Activated T-cell treated with anti-CD3 and anti-CD28 coated beads, Interleukin-2, amount 50 U/mL, for 72 hours (primary cell): ENCODE measurements around the gene PQBP1. TPM values are rescaled to one million over a fixed set of nuclear protein-coding genes. Genes with fewer than 3 reads are reported as not detected.
A peak's percentile ranks its signal among the peaks of the same experiment; 100 is the strongest.

Experiments used
- ATAC-seq, 2 donors: fragments of 150-1000 bp; cut with Tn5 transposase; replicated peaks in 1 of 2; 2 replicates each; pipeline ENCODE4 v1.10.0; 2021; ENCODE audit warnings: moderate library complexity in 2 of 2, mild to moderate bottlenecking in 1 of 2
- DNase-seq, 2 donors: peaks; one replicate each; pipeline ENCODE4 v3.0.0; 2021 to 2022; ENCODE audit warnings: mixed read lengths in 1 of 2
- H3K27ac Mint-ChIP-seq: one replicate; pipeline ENCODE4 v1.8.0; 2022; ENCODE audit warnings: mild to moderate bottlenecking, moderate library complexity, mixed read lengths
- H3K27me3 Mint-ChIP-seq: one replicate; pipeline ENCODE4 v1.8.0; 2022; ENCODE audit warnings: low read depth, mixed read lengths
- H3K36me3 Mint-ChIP-seq, 2 donors: one replicate each; pipeline ENCODE4 v1.8.0; 2022; ENCODE audit warnings: mixed read lengths in 2 of 2, mild to moderate bottlenecking in 1 of 2; ENCODE audit not compliant: insufficient read depth in 2 of 2
- H3K4me1 Mint-ChIP-seq: one replicate; pipeline ENCODE4 v1.8.0; 2022; ENCODE audit warnings: low read depth, mixed read lengths
- H3K4me3 Mint-ChIP-seq, 2 donors: one replicate each; pipeline ENCODE4 v1.8.0; 2022; ENCODE audit warnings: mild to moderate bottlenecking in 2 of 2, mixed read lengths in 2 of 2, moderate library complexity in 2 of 2
- H3K9me3 Mint-ChIP-seq, 2 donors: one replicate each; pipeline ENCODE4 v1.8.0; 2022; ENCODE audit warnings: mixed read lengths in 2 of 2
- total RNA-seq, 2 donors: library from RNA; stranded (reverse); gene quantifications; one replicate each; pipeline ENCODE4 v1.2.3, GENCODE V29; 2022

Gene PQBP1
- total RNA-seq, 2 donors from 2014 or later = 114 to 125 TPM

DNA sequence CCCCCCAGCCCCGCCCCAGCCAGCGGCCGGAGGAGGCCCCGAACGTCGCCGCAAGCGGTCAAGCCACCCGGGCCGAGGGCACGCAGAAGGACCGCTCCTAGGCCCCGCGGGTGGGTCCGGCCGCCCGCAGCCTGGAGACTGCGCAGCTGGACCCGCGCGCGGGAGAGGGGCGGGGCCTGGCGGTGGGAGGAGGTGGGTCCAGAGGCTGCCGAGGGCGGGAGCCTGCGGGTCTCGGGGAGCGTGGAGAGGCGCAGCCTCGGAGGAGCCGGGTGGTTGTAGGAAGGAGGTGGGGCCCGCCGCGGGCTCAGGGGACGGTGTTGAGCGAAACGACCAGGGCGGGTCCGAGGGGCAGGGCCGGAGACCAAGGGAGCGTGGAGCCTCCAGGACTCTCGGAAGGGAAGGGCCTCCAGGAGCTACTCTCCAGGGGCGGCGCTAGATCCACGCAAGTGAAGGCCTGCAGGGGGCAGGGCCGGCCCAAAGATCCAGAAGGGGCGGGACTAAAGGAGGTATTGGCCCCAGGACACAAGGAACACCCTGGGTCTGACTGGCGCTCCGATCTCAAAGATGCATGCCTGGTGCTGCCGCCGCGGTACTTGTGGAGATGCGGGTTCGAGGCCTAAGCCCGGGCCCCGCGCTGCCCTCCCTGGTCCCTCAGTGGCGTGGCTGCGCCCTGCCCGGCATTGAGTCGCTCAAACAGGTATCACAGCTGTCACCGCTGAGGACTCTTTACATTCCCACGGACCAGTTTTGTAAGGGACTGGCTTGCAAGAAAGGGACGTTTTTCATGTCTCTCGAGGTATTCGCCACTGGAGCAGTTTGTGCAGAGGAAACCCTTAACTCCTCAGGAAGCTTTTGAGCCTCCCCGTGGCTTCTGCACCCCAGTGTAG lies 6.1 kb upstream of the PQBP1 start:
- Mint-ChIP-seq H3K4me3 (peak overlapping the region; percentile 79 to 90), H3K27ac (no peak overlapping the region), H3K27me3 (peaks cover 24% of the 10 kb centered on the region), H3K9me3 (no peaks in the 10 kb centered on the region), H3K4me1 (peaks cover 30% of the 10 kb centered on the region), H3K36me3 (peaks cover 0 to 2% of the 10 kb centered on the region in 2 donors)
- DNase-seq (peak; percentile 76 to 83), ATAC-seq (peak; percentile 90 to 91)

DNA sequence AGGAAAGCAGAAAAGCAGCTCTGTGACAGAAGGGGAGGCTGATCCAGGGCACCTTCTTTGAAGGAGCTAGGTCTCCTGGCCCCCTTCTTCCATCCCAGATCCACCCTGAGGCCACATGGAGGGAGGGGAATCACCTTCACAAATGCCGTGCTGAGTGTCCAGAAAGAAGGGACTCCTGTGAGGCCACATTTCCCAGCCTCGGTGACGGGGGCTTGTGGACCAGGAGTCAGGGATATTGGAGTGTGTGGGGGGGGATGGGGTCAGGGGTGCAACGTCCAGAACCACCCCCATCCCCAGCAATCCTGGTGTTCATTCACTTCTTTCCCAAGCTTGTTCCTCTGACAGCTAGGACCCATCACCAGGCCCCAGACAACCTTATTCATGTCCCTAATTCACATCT lies 4.8 kb upstream of the PQBP1 start:
- H3K27me3 Mint-ChIP-seq = peaks cover 20% of the 10 kb centered on the region
- peaks cover 1 to 3% of the 10 kb centered on the region in 2 donors for H3K36me3 Mint-ChIP-seq
- H3K27ac Mint-ChIP-seq = peak overlapping the region; percentile 16
- no peaks in the 10 kb centered on the region for H3K9me3 Mint-ChIP-seq
- DNase-seq = no peak
- ATAC-seq = no peak
- peaks cover 35% of the 10 kb centered on the region for H3K4me1 Mint-ChIP-seq
- H3K4me3 Mint-ChIP-seq = peak overlapping the region; percentile 45 to 90

DNA sequence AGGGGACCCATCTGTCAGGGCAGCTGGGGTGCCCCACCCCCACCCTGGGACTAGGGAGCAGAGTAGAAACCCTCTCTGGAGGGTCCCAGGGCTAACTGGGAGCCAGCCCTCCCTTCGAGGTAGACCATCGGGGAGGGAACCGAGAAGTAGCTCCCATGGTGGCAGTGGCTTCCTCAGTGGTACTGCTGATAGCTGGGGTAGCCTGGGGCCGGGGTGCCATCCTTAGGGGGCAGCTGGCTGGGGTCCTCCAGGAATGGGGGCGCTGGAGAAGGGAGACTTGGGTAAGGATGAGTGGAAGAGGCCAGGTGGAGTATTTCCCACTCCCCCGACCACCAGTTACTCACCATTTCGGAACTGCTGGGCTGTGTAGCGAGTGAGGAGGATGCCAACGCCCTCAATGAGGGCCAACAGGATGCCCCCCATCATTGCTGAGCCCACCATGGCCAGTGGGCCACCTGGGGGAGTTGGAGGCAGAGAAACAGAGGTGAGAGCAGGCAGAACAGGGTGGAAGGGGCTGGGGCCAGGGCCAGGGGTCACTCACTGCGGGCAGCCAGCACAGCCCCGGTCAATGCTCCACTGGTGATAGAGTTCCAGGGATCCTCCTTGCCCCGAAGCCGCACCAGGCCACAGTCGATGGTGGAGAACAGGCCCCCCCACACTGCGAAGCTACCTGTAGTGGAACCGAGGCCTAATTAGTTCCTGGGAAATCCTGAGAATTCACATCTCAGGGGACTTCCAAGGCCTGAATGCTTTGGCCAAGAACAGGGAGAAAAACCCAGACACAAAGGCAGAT lies 4.0 kb upstream of the PQBP1 start:
- no peak for ATAC-seq
- Mint-ChIP-seq H3K36me3 (peaks cover 1 to 3% of the 10 kb centered on the region in 2 donors), H3K9me3 (no peaks in the 10 kb centered on the region), H3K27ac (no peak overlapping the region), H3K4me3 (no peak overlapping the region), H3K27me3 (peaks cover 20% of the 10 kb centered on the region), H3K4me1 (peaks cover 35% of the 10 kb centered on the region)
- no peak for DNase-seq

DNA sequence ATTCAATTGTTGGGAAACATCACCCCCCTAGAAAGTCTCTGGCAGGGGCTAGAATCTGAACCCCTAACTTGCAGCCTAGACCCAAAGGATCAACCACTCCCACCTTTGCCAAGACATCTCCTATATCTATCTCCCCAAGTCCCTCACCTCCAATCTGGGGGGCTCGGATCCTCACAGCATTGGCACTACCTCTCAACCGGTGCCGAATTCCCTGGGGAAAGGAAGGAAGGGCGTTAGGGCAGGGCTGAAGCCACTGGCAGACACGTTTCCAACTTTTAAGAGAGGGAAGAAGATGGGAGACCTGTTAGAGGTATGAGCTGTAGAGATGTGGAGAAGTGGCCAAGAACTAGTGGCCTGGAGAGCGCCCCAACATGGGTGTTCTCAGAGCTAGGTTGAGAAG lies 2.8 kb upstream of the PQBP1 start:
- Mint-ChIP-seq H3K9me3 (no peaks in the 10 kb centered on the region), H3K36me3 (peaks cover 1 to 3% of the 10 kb centered on the region in 2 donors), H3K4me3 (peak overlapping the region; percentile 16 to 30), H3K27ac (peak overlapping the region; percentile 3), H3K27me3 (peaks cover 19% of the 10 kb centered on the region), H3K4me1 (peaks cover 39% of the 10 kb centered on the region)
- no peak for DNase-seq
- ATAC-seq = no peak

DNA sequence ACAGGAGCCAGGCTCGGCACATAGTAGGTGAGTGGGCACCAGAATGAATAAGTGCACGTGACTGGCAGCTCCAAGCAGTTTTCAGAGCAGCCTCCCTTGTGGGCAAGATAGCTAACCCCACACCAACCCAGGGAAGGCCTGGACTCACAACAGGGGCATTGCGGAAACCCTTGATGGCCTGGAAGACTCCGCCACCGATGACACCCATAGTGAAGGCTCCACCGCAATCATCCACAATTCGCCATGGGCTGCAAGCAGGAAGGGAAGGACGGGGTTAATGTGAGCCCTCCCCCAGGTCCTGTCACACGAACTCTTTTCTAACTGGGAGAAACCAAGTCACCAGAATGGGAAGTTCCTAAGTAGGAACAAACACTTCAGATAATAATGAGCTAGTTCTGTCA lies 1.1 kb upstream of the PQBP1 start:
- Mint-ChIP-seq H3K27ac (peak overlapping the region; percentile 25), H3K9me3 (no peaks in the 10 kb centered on the region), H3K4me3 (peak overlapping the region; percentile 81 to 82), H3K27me3 (peaks cover 8% of the 10 kb centered on the region), H3K4me1 (peaks cover 28% of the 10 kb centered on the region), H3K36me3 (peaks cover 3 to 4% of the 10 kb centered on the region in 2 donors)
- ATAC-seq (no peak), DNase-seq (no peak)

DNA sequence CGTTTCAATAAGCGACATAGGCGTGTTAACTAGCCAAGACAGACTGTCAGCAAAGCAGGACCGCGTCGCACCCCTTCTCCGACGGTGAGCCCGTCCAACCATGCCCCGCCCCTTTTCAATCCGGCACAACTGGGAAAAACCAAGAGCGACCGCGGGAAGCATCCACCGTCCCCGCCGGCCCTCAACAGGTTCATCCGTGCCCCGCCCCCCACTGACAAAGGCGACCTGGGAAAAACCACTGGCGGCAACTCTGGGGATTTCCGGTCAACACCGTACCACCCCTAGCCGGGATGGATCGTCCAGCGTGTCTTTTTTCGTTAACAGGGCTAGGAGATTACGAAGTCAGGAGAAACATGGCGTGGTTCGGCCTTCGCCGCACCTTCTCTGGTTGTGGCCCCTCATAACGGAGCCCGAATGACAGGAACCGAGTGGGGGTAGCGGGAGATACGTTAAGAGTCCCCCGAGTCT lies 539 bp upstream of the PQBP1 start:
- no peaks in the 10 kb centered on the region for H3K9me3 Mint-ChIP-seq
- ATAC-seq (peak; percentile 16 to 30), DNase-seq (peak; percentile 58 to 61)
- peaks cover 12% of the 10 kb centered on the region for H3K27me3 Mint-ChIP-seq
- peak overlapping the region; percentile 81 to 82 for H3K4me3 Mint-ChIP-seq
- peak overlapping the region; percentile 25 for H3K27ac Mint-ChIP-seq
- H3K4me1 Mint-ChIP-seq = peaks cover 28% of the 10 kb centered on the region
- H3K36me3 Mint-ChIP-seq = peaks cover 5 to 10% of the 10 kb centered on the region in 2 donors

DNA sequence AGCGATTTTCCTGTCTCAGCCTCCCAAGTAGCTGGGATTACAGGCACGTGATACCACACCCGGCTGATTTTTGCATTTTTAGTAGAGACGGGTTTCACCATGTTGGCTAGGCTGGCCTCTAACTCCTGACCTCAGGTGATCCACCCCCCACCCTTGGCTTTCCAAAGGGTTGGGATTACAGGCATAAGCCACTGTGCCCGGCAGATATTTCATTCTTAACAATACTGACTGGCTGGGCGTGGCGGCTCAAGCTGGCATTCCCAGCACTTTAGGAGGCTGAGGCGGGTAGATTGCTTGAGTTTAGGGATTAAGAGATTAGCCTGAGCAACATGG lies 1.3 kb downstream of the PQBP1 start:
- H3K4me3 Mint-ChIP-seq = peak overlapping the region in 1 of 2 donors; percentile 82
- no peak for ATAC-seq

DNA sequence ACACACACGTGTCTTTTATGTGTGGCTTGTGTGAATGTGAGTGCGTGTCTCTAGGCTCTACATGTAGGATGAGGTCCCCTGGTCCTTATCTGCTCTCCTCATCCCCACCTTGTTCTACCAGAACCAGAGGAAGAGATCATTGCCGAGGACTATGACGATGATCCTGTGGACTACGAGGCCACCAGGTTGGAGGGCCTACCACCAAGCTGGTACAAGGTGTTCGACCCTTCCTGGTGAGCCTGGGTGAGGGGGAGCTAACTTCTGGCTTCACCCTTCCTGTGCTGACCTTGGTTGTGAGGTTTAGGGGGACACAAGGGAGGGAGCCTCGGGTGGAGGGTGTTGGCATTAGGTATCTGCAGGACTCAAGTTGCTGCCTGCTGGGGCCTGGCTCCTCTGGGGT lies 3.3 kb downstream of the PQBP1 start:
- peaks cover 3 to 10% of the 10 kb centered on the region in 2 donors for H3K36me3 Mint-ChIP-seq
- H3K4me3 Mint-ChIP-seq = no peak overlapping the region
- DNase-seq (no peak), ATAC-seq (no peak)
- peaks cover 5% of the 10 kb centered on the region for H3K27me3 Mint-ChIP-seq
- H3K27ac Mint-ChIP-seq = no peak overlapping the region
- H3K4me1 Mint-ChIP-seq = peaks cover 13% of the 10 kb centered on the region
- H3K9me3 Mint-ChIP-seq = no peaks in the 10 kb centered on the region

More for the DNA sequence above, 1.3 kb downstream of the PQBP1 start:
- Mint-ChIP-seq H3K27ac (no peak overlapping the region), H3K9me3 (no peaks in the 10 kb centered on the region), H3K27me3 (peaks cover 5% of the 10 kb centered on the region), H3K4me1 (peaks cover 22% of the 10 kb centered on the region), H3K36me3 (peaks cover 5 to 10% of the 10 kb centered on the region in 2 donors)
- DNase-seq = no peak

DNA sequence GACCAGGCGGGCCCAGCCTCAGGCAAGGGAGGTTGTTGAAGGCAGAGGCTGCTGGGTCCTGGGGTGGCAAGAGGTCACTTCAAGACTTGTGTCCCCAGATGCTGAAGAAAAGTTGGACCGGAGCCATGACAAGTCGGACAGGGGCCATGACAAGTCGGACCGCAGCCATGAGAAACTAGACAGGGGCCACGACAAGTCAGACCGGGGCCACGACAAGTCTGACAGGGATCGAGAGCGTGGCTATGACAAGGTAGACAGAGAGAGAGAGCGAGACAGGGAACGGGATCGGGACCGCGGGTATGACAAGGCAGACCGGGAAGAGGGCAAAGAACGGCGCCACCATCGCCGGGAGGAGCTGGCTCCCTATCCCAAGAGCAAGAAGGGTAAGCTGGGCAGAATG lies 4.4 kb downstream of the PQBP1 start:
- Mint-ChIP-seq H3K27ac (peak overlapping the region; percentile 92), H3K36me3 (peaks cover 3 to 10% of the 10 kb centered on the region in 2 donors), H3K27me3 (peaks cover 5% of the 10 kb centered on the region), H3K9me3 (no peaks in the 10 kb centered on the region), H3K4me3 (no peak overlapping the region), H3K4me1 (peaks cover 4% of the 10 kb centered on the region)
- DNase-seq (no peak), ATAC-seq (no peak)

DNA sequence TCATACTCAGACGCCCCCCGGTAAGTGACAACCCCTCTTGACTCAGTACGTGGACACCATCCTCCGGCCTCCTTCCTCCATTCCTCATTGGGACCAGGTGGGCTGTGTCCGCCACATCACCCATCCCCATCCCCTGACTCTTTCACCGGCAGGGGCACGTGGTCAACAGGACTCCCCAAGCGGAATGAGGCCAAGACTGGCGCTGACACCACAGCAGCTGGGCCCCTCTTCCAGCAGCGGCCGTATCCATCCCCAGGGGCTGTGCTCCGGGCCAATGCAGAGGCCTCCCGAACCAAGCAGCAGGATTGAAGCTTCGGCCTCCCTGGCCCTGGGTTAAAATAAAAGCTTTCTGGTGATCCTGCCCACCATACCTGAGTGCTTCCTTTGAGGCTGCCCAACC lies 5.0 kb downstream of the PQBP1 start:
- Mint-ChIP-seq H3K27ac (peak overlapping the region; percentile 34), H3K27me3 (peaks cover 5% of the 10 kb centered on the region), H3K4me1 (peaks cover 4% of the 10 kb centered on the region), H3K4me3 (no peak overlapping the region), H3K9me3 (no peaks in the 10 kb centered on the region), H3K36me3 (peaks cover 2 to 9% of the 10 kb centered on the region in 2 donors)
- DNase-seq (no peak), ATAC-seq (no peak)

DNA sequence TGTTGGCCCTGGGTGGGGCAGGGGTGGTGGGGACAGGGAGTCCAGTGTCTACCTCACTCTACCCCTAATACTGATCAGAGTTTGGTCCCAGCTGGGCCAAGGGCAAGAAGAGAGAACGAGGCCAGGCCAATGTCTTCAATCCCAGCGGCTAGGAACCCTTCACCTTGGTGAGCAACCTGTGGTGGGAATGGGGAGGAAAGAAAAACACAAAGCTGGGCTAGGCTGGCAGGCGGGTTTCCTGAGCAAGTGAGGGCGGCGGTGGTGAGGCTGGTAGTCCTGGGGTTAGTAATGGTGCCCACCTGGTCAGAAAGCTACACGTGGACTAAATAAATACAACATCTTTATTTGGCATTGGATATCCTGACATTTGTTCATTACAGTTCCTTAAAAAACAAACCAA lies 5.6 kb downstream of the PQBP1 start:
- Mint-ChIP-seq H3K36me3 (peaks cover 2 to 9% of the 10 kb centered on the region in 2 donors), H3K27ac (peak overlapping the region; percentile 78), H3K4me1 (peaks cover 4% of the 10 kb centered on the region), H3K27me3 (peaks cover 5% of the 10 kb centered on the region), H3K9me3 (no peaks in the 10 kb centered on the region), H3K4me3 (no peak overlapping the region)
- ATAC-seq = no peak
- no peak for DNase-seq

DNA sequence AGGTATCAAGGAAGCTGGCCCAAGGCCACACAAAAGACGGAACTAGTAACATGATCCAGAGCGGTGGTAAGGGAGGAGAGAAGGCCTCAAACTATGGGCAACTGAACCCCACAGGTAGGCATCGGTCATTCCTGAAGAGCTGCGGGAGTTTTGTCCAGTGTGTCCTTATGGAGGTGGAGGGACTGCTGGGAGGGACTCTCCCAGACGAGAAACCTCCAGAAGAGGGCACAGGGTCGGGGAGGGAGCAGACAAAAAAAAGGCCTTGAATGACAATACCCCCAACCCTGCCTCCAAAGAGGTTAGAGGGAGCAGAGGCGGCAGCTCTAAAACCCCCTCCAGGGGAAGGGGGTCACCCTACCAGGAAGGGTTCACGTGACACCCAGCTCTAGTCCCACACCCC lies 6.5 kb downstream of the PQBP1 start:
- peaks cover under 1% of the 10 kb centered on the region for H3K4me1 Mint-ChIP-seq
- H3K36me3 Mint-ChIP-seq = peaks cover 2 to 9% of the 10 kb centered on the region in 2 donors
- peaks cover 5% of the 10 kb centered on the region for H3K27me3 Mint-ChIP-seq
- peak overlapping the region; percentile 78 for H3K27ac Mint-ChIP-seq
- no peak for ATAC-seq
- H3K9me3 Mint-ChIP-seq = no peaks in the 10 kb centered on the region
- no peak overlapping the region for H3K4me3 Mint-ChIP-seq
- no peak for DNase-seq

DNA sequence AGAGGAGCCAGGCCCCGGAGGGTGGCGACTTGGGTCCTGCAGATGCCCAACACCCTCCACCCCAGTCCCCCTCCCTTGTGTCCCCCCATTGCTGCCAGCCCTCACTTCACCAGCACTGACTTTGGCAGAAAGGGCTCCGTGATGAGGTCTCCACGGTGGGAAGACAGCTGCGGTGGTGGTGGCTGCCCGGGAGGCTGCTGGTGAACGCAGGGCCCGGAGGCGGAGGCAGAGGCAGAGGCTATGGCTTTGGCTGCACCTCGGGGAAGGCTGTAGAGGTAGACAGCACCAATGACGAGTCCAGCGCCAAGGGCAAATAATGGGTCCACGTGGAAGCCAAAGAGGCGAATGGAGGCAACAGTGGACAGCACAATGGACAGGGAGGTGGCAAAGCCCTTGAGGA lies 6.9 kb downstream of the PQBP1 start:
- peaks cover 2 to 9% of the 10 kb centered on the region in 2 donors for H3K36me3 Mint-ChIP-seq

More for the DNA sequence above, 6.9 kb downstream of the PQBP1 start:
- DNase-seq (no peak), ATAC-seq (peak; percentile 1 to 2)
- Mint-ChIP-seq H3K9me3 (no peaks in the 10 kb centered on the region), H3K27me3 (peaks cover 5% of the 10 kb centered on the region), H3K4me1 (no peaks in the 10 kb centered on the region), H3K4me3 (no peak overlapping the region), H3K27ac (peak overlapping the region; percentile 84)
